A549 (cell line): ENCODE results near the gene RPS6KA2. TPM values are rescaled to one million over a fixed set of nuclear protein-coding genes. Genes with fewer than 3 reads are reported as not detected.

Source experiments
- ATAC-seq, 2 experiments: fragments of 200-7000 bp in 1 of 2; fragments of >200 bp in 1 of 2; cut with Nextera tagmentation in 1 of 2; cut with Tn5 transposase in 1 of 2; 3 replicates each; pipeline versions ENCODE4 v1.8.0 to v1.9.1; 2018 to 2020; ENCODE audit warnings: mild to moderate bottlenecking in 1 of 2, moderate library complexity in 1 of 2
- CTCF ChIA-PET: fragments of 300-600 bp; sonication (Branson Sonifier 250); formaldehyde crosslinking; extraction: SDS; loops from one replicate; lab custom pipeline; 2021; ENCODE audit warnings: antibody characterized with exemption, inconsistent platforms; lab: Yijun Ruan, JAX
- POLR2A ChIA-PET: fragments of 350-600 bp; formaldehyde crosslinking; extraction: SDS; loops from one replicate; lab custom pipeline; 2021; ENCODE audit warnings: antibody characterized with exemption, inconsistent platforms; lab: Yijun Ruan, JAX
- DNase-seq, 2 experiments: peaks; one replicate each; pipeline versions ENCODE4 v3.0.0 to v3.0.0-alpha.2; 2011 to 2016; ENCODE audit warnings: low read depth in 1 of 2, low spot score in 1 of 2
- FAIRE-seq: peaks from 2 replicates; lab custom pipeline; 2011; peaks lifted over from hg19 to GRCh38; lab: Jason Lieb, UNC
- H3K27ac ChIP-seq, 2 experiments: fragments of >200 bp; sonication (Bioruptor Twin); formaldehyde crosslinking; 3 replicates each; pipeline ENCODE4 v1.5.1; 2016 to 2017
- H3K4me1 ChIP-seq: fragments of >200 bp; sonication (Bioruptor Twin); formaldehyde crosslinking; 3 replicates; pipeline ENCODE4 v1.6.1; 2016
- H3K4me2 ChIP-seq: fragments of >200 bp; sonication (Bioruptor Twin); formaldehyde crosslinking; 3 replicates; pipeline ENCODE4 v1.6.1; 2016
- H3K4me3 ChIP-seq: fragments of >200 bp; sonication (Bioruptor Twin); formaldehyde crosslinking; 3 replicates; pipeline ENCODE4 v1.5.1; 2016
- H3K9me3 ChIP-seq: fragments of >200 bp; sonication (Bioruptor Twin); formaldehyde crosslinking; 3 replicates; pipeline ENCODE4 v1.6.1; 2016
- ATOH8 ChIP-seq: fragments of 250-450 bp; sonication (Bioruptor Pico); IDR thresholded peaks from 2 replicates; pipeline ENCODE4 v1.5.0; 2020; ENCODE audit warnings: low read depth, mild to moderate bottlenecking, moderate library complexity
- CBX2 ChIP-seq: fragments of 200-600 bp; sonication (generic); IDR thresholded peaks from 2 replicates; pipeline ENCODE4 v1.6.1; 2016; ENCODE audit warnings: low read depth, mild to moderate bottlenecking, borderline replicate concordance
- CBX8 ChIP-seq: fragments of 200-600 bp; sonication (generic); IDR thresholded peaks from 2 replicates; pipeline ENCODE4 v1.6.1; 2016
- CTCF ChIP-seq: fragments of >200 bp; sonication (Bioruptor Twin); formaldehyde crosslinking; IDR thresholded peaks from 3 replicates; pipeline ENCODE4 v1.5.1; 2016
- EHF ChIP-seq: fragments of 250-450 bp; sonication (Bioruptor Pico); IDR thresholded peaks from 2 replicates; pipeline ENCODE4 v1.5.0; 2020; ENCODE audit warnings: mild to moderate bottlenecking
- EHMT2 ChIP-seq: fragments of 200-600 bp; sonication (generic); IDR thresholded peaks from 2 replicates; pipeline ENCODE4 v1.6.1; 2016; ENCODE audit warnings: antibody characterized with exemption, low read depth, mild to moderate bottlenecking, moderate library complexity
- EP300 ChIP-seq, 2 experiments: fragments of >200 bp; sonication (Bioruptor Twin); formaldehyde crosslinking; IDR thresholded peaks; 2 replicates in 1 of 2; 3 replicates in 1 of 2; pipeline ENCODE4 v1.6.1; 2016 to 2017
- FOSB ChIP-seq: fragments of 250-450 bp; sonication (Bioruptor Pico); IDR thresholded peaks from 2 replicates; pipeline ENCODE4 v1.5.0; 2020; ENCODE audit warnings: mild to moderate bottlenecking, moderate library complexity
- FOSL2 ChIP-seq, 2 experiments: fragments of 450-650 bp in 1 of 2; fragments of >200 bp in 1 of 2; sonication (Bioruptor Twin) in 1 of 2; formaldehyde crosslinking; IDR thresholded peaks; 2 replicates each; pipeline versions ENCODE4 v1.5.0 to v1.6.1; 2016 to 2020; ENCODE audit warnings: mild to moderate bottlenecking in 1 of 2, moderate library complexity in 1 of 2
- HES2 ChIP-seq: fragments of >200 bp; sonication (Bioruptor Twin); formaldehyde crosslinking; IDR thresholded peaks from 2 replicates; pipeline ENCODE4 v1.6.1; 2016
- HOXA7 ChIP-seq: fragments of 250-450 bp; sonication (Bioruptor Pico); IDR thresholded peaks from 2 replicates; pipeline ENCODE4 v1.5.0; 2020; ENCODE audit warnings: mild to moderate bottlenecking, moderate library complexity
- HOXB13 ChIP-seq: fragments of 250-450 bp; sonication (Bioruptor Pico); IDR thresholded peaks from 2 replicates; pipeline ENCODE4 v1.5.0; 2020; ENCODE audit warnings: low read depth, mild to moderate bottlenecking, moderate library complexity
- HOXB5 ChIP-seq: fragments of 250-450 bp; sonication (Bioruptor Pico); IDR thresholded peaks from 2 replicates; pipeline ENCODE4 v1.5.0; 2020; ENCODE audit warnings: mild to moderate bottlenecking, moderate library complexity
- JUN ChIP-seq, 2 experiments: fragments of >200 bp; sonication (Bioruptor Twin); formaldehyde crosslinking; IDR thresholded peaks; 2 replicates in 1 of 2; 3 replicates in 1 of 2; pipeline ENCODE4 v1.6.1; 2016 to 2017
- JUNB ChIP-seq: fragments of >200 bp; sonication (Bioruptor Twin); formaldehyde crosslinking; IDR thresholded peaks from 2 replicates; pipeline ENCODE4 v1.6.1; 2016
- MAFK ChIP-seq: fragments of 450-650 bp; IDR thresholded peaks from 2 replicates; pipeline ENCODE4 v1.6.1; 2014; ENCODE audit not compliant: partially characterized antibody
- POLR2AphosphoS2 ChIP-seq: conservative IDR thresholded peaks from 2 replicates; pipeline ENCODE4 v1.6.1; 2012; ENCODE audit warnings: low read length, improper control_type of control experiment, inconsistent platforms
- RCOR1 ChIP-seq: fragments of 150-350 bp; IDR thresholded peaks from 2 replicates; pipeline ENCODE4 v1.6.1; 2014; ENCODE audit warnings: antibody characterized with exemption, low read length, low read depth
- REST ChIP-seq: fragments of 200-600 bp; sonication (generic); IDR thresholded peaks from 2 replicates; pipeline ENCODE4 v1.6.1; 2016; ENCODE audit warnings: antibody characterized with exemption, mild to moderate bottlenecking, moderate library complexity
- SREBF2 ChIP-seq: fragments of 450-650 bp; IDR thresholded peaks from 2 replicates; pipeline ENCODE4 v1.6.1; 2014; ENCODE audit warnings: mild to moderate bottlenecking, moderate library complexity
- ZC3H11A ChIP-seq: fragments of 450-650 bp; IDR thresholded peaks from 2 replicates; pipeline ENCODE4 v1.6.1; 2014; ENCODE audit warnings: antibody characterized with exemption, mild to moderate bottlenecking
- ZFP36 ChIP-seq: fragments of 450-650 bp; IDR thresholded peaks from 2 replicates; pipeline ENCODE4 v1.6.1; 2014; ENCODE audit warnings: borderline replicate concordance; ENCODE audit not compliant: partially characterized antibody
- ZSCAN20 ChIP-seq: fragments of 250-450 bp; sonication (Bioruptor Pico); IDR thresholded peaks from 2 replicates; pipeline ENCODE4 v1.8.0; 2022; ENCODE audit warnings: mild to moderate bottlenecking, moderate library complexity
- WGBS: methylation state at CpG from one replicate; pipeline ENCODE4 v1.1.6; 2017; ENCODE audit errors: missing lambda C conversion rate; 5-methylcytosine and 5-hydroxymethylcytosine counted together
- polyA plus RNA-seq, 4 experiments: library from polyadenylated mRNA; depleted of rRNA in 3 of 4; stranded (reverse); fragments of >200 nt; fragmentation: RNase III in 1 of 4; extraction: RNeasy Plus Mini Kit Qiagen cat#74134 plus additional on column Dnase treatment in 1 of 4; gene quantifications; 2 replicates in 3 of 4; 3 replicates in 1 of 4; pipeline ENCODE4 v1.2.3, GENCODE V29; 2011 to 2017

Gene RPS6KA2
- polyA plus RNA-seq, 2 of the 4 experiments (the other 2 are of a cell fraction) = 0.19 TPM; not detected in 1

GRCh38 chr6:166470863-166471410, 156.1 kb downstream of the RPS6KA2 start:
- ATAC-seq (no peak), DNase-seq (no peak), FAIRE-seq (no peak)
- ChIA-PET CTCF (no interaction called here), POLR2A (no interaction called here)
- Histone ChIP-seq H3K4me2 (no peak overlapping the region), H3K9me3 (no peaks in the 10 kb centered on the region), H3K4me3 (no peak overlapping the region), H3K27ac (no peak overlapping the region), H3K4me1 (no peaks in the 10 kb centered on the region)
- WGBS = 69% methylated on average over 6 of the region's 23 CpGs
- TF ChIP-seq JUNB = no peak
- TF ChIP-seq ZSCAN20 (CRISPR knock-in tag) = no peak
- no peak for TF ChIP-seq HES2
- no peak for TF ChIP-seq CBX8
- no peak for TF ChIP-seq HOXB5 (CRISPR knock-in tag)
- no peak for TF ChIP-seq RCOR1
- TF ChIP-seq JUN (IDR thresholded peaks at IDR 0.05) = no peak
- no peak for TF ChIP-seq EP300 (IDR thresholded peaks at IDR 0.05)
- no peak for TF ChIP-seq HOXB13 (CRISPR knock-in tag)
- TF ChIP-seq REST = no peak
- no peak for TF ChIP-seq EHF (CRISPR knock-in tag)
- no peak for TF ChIP-seq EHMT2

- no peak overlapping the region for H3K4me3 ChIP-seq
- no peak overlapping the region for H3K4me2 ChIP-seq
- ChIA-PET CTCF (no interaction called here), POLR2A (no interaction called here)
- WGBS = 60% methylated on average over 16 of the region's 20 CpGs
- no peaks in the 10 kb centered on the region for H3K4me1 ChIP-seq
- no peaks in the 10 kb centered on the region for H3K9me3 ChIP-seq
- ATAC-seq (no peak), DNase-seq (no peak)
- no peak for TF ChIP-seq JUN (IDR thresholded peaks at IDR 0.05)
- no peak for TF ChIP-seq FOSB (CRISPR knock-in tag)
- TF ChIP-seq ZFP36 = no peak
- TF ChIP-seq ZSCAN20 (CRISPR knock-in tag) = no peak
- no peak for TF ChIP-seq RCOR1
- no peak for TF ChIP-seq CBX2
- no peak for TF ChIP-seq HES2
- TF ChIP-seq EP300 (IDR thresholded peaks at IDR 0.05) = no peak
- TF ChIP-seq FOSL2 (IDR thresholded peaks at IDR 0.05) = no peak
- TF ChIP-seq FOSL2 (CRISPR knock-in tag; IDR thresholded peaks at IDR 0.05) = no peak
- no peak for TF ChIP-seq MAFK
- no peak for TF ChIP-seq HOXA7 (CRISPR knock-in tag)
- no peak for TF ChIP-seq POLR2AphosphoS2
- no peak for TF ChIP-seq CTCF
- TF ChIP-seq ATOH8 = no peak
- no peak for TF ChIP-seq SREBF2
- no peak for TF ChIP-seq JUNB
- TF ChIP-seq ZC3H11A = no peak
- TF ChIP-seq, all 56 proteins: peak for 0
- FAIRE-seq = no peak
- no peak overlapping the region for H3K27ac ChIP-seq
Measured at GRCh38 chr6:166470029-166470862, 156.8 kb downstream of the RPS6KA2 start.
